Right ventricle myocardium inferior (tissue), 1 donor: ENCODE results near the gene IL17RE. TPM values are rescaled to one million over a fixed set of nuclear protein-coding genes. Genes with fewer than 3 reads are reported as not detected.
A peak's percentile ranks its signal among the peaks of the same experiment; 100 is the strongest.
"Not testable (repeated sequence)": the region's sequence is repeated elsewhere in the genome, so short reads cannot be mapped to it uniquely, and the experiment has no call there.

Experiments used
- ATAC-seq: fragments of 200-7000 bp; cut with Tn5 transposase; one replicate; pipeline ENCODE4 v1.9.1; 2020; ENCODE audit warnings: mild to moderate bottlenecking, moderate library complexity
- DNase-seq: peaks from one replicate; pipeline ENCODE4 v3.0.0; 2021; ENCODE audit errors: missing footprints
- intact Hi-C: fragments of 100-400 bp; cut with DNase I; formaldehyde crosslinking; loops from one replicate; pipeline ENCODE4 v1.11.0; 2022
- total RNA-seq: library from RNA; stranded (reverse); fragmentation: NEBNext Ultra II Directional; extraction: Animal tissue kit (Norgen Biotek cat#: 25700); gene quantifications from one replicate; pipeline ENCODE4 v1.2.1, GENCODE V29; 2021
- donor health status: DM: no; HTN: yes; CAD: no; lungs with severe emphysema.

The IL17RE gene
- total RNA-seq, 1 donor from 2014 or later = 0.78 TPM

DNA sequence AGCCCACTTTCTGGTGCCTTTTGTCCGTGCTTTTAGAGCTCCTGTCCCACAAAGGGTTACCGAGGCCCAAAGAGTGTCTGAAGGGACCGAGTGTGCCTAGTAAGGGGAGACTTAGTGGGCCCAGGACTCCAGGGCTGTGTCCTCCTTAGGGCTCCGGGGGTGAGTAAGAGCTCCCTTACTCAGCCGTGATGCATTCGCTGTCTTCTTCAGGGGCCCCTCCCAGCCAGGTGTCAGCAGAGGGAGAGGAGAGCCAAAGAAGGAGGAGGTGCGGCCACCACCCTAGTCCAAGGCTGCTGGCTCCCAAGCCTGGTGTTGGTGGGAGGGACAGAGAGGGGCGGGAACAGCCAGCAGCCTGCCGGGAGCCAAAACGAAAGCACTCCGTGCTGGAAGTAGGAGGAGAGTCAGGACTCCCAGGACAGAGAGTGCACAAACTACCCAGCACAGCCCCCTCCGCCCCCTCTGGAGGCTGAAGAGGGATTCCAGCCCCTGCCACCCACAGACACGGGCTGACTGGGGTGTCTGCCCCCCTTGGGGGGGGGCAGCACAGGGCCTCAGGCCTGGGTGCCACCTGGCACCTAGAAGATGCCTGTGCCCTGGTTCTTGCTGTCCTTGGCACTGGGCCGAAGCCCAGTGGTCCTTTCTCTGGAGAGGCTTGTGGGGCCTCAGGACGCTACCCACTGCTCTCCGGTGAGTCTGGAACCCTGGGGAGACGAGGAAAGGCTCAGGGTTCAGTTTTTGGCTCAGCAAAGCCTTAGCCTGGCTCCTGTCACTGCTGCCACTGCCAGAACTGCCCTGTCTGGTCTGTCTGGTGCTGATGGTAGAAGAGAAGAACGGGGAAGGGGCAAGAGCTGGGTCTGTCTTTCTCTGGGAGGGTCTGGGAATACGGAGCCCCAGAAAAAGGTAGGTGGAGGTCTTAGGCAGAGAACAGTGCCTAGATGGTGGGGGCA is 14.4 kb downstream of the IL17RE start, which contains the start of gene IL17RC:
TSS of gene IL17RC (plus strand) at position 365 of the 947 bp plus-strand sequence. CDS start at position 583, 218 bp downstream.
- ATAC-seq = peak; percentile 93
- intact Hi-C loops = loop anchor here (2.0 to 10.0 kb wide), 3 partner anchors 26 to 412 kb away; partner anchors contain the start of gene JAGN1
- DNase-seq = peak; percentile 90

DNA sequence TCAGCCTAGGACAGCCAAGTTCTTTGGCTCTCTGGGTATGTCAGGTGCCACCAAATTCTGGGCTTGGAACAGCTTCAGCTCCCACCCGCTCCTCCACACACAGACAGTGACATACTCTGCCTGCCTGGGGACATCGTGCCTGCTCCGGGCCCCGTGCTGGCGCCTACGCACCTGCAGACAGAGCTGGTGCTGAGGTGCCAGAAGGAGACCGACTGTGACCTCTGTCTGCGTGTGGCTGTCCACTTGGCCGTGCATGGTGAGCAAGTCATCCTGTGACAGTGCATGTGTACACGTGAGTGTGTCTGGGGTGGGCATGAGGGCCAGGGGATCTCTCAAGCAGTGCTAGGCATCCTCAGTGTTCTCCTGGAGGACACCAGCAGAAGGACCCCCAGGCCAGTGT is 15.2 kb downstream of the IL17RE start:
- ATAC-seq = no peak

DNA sequence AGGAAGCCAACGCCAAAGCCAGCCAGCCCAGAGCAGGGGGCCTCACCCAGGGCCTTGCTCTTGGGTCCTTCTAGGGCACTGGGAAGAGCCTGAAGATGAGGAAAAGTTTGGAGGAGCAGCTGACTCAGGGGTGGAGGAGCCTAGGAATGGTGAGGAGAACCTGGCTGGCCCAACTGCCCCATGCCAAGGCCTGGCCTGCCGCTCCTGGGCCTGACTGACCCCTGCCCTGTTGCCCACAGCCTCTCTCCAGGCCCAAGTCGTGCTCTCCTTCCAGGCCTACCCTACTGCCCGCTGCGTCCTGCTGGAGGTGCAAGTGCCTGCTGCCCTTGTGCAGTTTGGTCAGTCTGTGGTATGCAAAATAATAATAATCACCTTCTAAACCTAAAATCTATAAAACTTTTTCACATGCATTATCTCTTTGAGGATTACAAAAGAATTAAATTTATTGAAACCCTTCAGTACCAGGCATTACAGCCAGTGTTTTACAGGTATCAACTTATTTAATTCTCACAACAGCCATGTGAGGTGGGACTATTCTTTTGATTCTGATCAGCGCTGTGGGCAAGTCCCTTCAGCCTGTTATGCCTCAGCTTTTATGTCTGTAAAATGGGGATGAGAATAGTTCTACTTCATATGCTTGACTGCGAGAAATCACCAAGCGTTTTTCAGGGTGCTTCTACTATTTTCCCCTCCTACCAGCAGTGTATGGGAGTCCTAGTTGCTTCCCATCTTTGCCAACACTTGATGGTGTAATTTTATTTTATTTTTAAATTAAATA is 15.8 kb downstream of the IL17RE start:
- intact Hi-C loops = loop anchor here (10.0 kb wide), 2 partner anchors 54 to 414 kb away; no protein-coding TSS in a partner anchor
- DNase-seq (no peak), ATAC-seq (no peak)

More for the DNA sequence above, 15.2 kb downstream of the IL17RE start:
- no peak for DNase-seq
- intact Hi-C loops = loop anchor here (2.0 to 10.0 kb wide), 3 partner anchors 27 to 413 kb away; partner anchors contain the start of gene JAGN1

DNA sequence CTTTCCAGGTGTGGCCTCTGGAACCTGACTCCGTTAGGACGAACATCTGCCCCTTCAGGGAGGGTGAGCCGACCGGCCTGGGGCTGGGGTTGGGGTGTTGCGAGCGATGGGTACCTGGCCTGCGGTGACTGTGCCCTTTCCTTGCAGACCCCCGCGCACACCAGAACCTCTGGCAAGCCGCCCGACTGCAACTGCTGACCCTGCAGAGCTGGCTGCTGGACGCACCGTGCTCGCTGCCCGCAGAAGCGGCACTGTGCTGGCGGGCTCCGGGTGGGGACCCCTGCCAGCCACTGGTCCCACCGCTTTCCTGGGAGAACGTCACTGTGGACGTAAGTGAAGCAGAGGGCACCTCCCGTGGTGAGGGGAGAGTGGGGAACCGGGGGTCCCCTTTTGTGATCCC is 25.5 kb downstream of the IL17RE start:
- no peak for ATAC-seq
- DNase-seq = no peak
- intact Hi-C loops = no loop called here

DNA sequence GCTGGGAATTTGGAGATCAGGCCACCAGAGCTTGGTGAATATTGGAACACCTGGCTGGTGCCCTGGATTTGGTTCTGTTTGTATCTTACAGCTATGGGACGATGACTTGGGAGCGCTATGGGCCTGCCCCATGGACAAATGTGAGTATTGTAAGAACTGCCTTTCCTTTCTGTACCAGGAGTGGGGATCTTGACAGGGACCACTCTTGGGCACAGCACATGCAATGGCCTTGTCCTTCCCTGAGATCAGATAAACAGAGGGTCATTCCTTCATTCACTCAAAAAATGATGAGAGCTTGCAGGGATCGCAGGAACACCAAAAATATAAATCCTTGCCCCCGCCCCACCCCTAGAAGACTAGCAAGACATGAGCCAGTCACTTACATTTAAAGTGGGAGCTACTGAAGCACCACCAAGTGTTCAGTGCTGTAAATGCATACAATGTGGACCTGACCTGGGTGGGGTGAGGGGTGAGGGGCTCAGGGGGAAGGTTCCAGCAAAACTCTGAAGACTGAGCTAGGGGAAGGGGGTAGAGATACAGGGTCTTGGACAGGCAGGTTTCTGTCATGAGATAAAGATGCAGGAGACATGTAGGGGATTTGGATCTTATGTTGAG is 28.3 kb downstream of the IL17RE start:
- intact Hi-C loops = loop anchor here (5.0 kb wide), 1 partner anchor 296 kb away; no protein-coding TSS in a partner anchor
- DNase-seq (no peak), ATAC-seq (no peak)

DNA sequence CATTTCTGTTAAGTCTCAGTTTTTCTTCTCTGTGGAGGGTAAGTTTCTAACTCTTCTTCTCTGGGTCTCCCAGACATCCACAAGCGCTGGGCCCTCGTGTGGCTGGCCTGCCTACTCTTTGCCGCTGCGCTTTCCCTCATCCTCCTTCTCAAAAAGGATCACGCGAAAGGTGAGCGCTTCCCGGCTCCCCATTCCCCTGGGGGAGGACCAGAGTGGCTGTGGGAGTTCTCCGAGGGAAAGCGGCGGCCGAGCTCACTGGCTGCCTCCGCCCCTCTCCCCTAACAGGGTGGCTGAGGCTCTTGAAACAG is 29.8 kb downstream of the IL17RE start:
- ATAC-seq (no peak), DNase-seq (no peak)
- intact Hi-C loops = loop anchor here (5.0 kb wide), 1 partner anchor 295 kb away; no protein-coding TSS in a partner anchor

DNA sequence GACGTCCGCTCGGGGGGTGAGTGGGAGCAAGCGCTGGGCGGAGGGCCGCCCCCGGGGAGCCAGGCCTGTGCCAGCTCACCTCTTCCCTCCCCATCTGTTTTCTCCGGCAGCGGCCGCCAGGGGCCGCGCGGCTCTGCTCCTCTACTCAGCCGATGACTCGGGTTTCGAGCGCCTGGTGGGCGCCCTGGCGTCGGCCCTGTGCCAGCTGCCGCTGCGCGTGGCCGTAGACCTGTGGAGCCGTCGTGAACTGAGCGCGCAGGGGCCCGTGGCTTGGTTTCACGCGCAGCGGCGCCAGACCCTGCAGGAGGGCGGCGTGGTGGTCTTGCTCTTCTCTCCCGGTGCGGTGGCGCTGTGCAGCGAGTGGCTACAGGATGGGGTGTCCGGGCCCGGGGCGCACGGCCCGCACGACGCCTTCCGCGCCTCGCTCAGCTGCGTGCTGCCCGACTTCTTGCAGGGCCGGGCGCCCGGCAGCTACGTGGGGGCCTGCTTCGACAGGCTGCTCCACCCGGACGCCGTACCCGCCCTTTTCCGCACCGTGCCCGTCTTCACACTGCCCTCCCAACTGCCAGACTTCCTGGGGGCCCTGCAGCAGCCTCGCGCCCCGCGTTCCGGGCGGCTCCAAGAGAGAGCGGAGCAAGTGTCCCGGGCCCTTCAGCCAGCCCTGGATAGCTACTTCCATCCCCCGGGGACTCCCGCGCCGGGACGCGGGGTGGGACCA is 30.4 kb downstream of the IL17RE start:
- DNase-seq (peak; percentile 91), ATAC-seq (peak; percentile 84)
- intact Hi-C loops = loop anchor here (5.0 kb wide), 1 partner anchor 294 kb away; no protein-coding TSS in a partner anchor

DNA sequence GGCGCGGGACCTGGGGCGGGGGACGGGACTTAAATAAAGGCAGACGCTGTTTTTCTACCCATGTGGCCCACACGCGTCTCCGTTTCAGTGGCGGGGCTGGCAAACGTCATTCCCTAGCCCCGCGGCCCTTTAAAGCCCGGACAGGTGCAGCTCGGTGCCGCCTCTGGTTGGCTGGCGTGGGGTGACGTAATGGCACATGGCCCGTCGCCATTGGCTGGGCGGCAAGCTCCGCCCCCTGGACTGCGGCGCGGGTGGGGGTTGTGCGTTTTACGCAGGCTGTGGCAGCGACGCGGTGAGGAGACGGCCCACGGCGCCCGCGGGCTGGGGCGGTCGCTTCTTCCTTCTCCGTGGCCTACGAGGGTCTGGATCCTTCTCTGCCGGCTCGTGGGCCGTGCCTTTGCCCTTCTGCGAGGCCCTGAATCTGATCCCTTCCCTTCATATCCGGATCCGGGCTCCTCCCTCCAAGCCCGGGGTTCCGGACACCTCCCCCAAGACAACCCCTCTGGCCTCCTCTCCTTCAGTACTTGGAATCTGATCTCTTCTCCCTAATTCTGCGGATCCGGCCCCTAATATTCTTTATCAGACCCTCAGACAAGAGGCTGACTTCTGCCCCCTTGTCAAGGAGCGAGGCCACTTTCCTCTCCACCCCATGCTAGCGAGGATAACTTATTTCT is 31.1 kb downstream of the IL17RE start, which contains the start of gene CRELD1:
TSS of gene CRELD1 (plus strand) at position 274 of the 674 bp plus-strand sequence. CDS start 605 bp downstream, outside the sequence.
- DNase-seq = peak; percentile 98
- peak; percentile 96 for ATAC-seq
- intact Hi-C loops = loop anchor here (5.0 kb wide), 1 partner anchor 294 kb away; no protein-coding TSS in a partner anchor

DNA sequence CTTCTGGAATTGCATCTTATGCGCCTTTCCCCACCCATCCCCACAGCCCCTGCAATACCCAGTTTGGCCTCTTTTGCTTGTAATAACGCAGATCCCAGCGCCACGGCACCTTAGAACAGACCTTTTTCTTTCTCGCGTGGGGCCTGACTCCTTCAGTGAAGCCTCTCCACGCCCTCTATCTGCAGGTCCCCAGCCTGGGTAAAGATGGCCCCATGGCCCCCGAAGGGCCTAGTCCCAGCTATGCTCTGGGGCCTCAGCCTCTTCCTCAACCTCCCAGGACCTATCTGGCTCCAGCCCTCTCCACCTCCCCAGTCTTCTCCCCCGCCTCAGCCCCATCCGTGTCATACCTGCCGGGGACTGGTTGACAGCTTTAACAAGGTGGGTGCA is 31.6 kb downstream of the IL17RE start:
- intact Hi-C loops = loop anchor here (5.0 kb wide), 1 partner anchor 293 kb away; no protein-coding TSS in a partner anchor
- no peak for DNase-seq
- ATAC-seq = no peak

DNA sequence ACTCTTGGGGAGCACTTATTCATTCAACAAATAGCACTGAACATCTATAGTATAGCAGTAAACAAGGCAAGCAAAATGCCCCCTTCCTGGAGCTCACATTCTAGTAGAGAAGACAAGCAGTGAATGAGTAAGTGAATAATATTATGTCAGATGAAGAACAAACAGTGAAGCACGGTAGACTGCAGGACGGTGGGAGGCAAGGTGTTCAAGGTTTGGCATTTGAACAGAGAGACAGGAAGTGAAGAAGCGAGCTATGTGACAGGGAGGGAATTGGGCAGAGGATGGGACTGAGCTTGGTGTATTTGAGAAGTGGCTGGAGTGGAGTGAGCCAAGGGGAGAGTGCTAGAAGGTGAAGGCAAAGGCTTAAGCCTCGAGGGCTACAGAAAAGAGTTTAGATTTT is 32.3 kb downstream of the IL17RE start:
- DNase-seq (no peak), ATAC-seq (no peak)
- intact Hi-C loops = loop anchor here (5.0 kb wide), 1 partner anchor 292 kb away; no protein-coding TSS in a partner anchor

DNA sequence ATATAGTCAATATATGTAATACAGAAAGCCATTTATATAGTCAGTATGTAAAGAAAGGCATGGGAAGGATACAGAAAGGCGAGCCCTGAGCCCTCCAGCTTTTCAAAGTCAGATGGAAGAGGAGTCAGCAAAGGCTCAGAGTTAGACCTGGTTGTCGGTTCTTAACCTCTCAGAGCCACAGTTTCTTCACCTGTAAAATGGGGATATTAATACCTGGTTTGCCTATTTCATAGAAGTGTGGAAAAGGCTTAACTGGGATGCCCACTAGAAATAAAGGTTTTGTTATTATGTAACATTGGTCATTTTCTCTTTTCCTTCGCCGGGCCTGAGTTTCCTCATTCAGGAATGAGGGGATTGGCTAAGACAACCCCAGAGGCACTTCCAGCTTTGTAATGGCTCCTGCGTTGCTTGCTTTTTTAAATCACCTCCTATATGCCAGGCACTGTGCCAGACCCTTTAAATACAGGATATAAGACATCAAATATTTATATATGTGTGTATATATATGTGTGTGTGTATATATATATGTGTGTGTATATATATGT is 33.4 kb downstream of the IL17RE start:
- ATAC-seq = no peak
- intact Hi-C loops = no loop called here

DNA sequence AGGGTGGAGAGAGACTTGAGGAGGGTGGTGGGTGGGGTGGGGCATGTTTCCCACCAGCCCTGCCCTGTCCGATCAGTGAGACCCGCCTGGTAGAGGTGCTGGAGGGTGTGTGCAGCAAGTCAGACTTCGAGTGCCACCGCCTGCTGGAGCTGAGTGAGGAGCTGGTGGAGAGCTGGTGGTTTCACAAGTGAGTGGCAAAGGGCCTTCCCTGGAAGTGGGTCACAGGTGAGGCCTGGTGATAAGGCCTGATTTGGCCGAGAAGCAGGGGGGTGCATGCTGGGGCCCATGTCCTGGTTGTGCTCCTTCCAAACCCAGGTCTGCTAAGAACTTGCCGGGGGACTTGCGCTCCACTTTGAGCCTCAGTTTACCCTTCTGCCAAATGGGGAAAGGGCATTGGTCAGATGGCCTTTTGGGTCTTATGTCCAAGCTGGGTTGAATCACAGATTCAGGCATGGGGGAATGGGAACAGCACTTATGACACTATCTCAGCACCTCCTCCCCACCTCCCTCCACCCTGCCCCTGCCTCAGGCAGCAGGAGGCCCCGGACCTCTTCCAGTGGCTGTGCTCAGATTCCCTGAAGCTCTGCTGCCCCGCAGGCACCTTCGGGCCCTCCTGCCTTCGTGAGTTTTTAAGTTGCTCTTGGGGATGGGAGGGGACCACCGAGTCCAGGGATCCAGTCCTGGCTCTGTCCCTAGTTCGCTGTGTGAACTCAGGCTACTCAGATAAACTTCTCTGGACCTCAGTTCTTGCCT is 35.0 kb downstream of the IL17RE start:
- ATAC-seq (no peak), DNase-seq (no peak)
- intact Hi-C loops = no loop called here

More for the DNA sequence above, 33.4 kb downstream of the IL17RE start:
- DNase-seq = no peak

DNA sequence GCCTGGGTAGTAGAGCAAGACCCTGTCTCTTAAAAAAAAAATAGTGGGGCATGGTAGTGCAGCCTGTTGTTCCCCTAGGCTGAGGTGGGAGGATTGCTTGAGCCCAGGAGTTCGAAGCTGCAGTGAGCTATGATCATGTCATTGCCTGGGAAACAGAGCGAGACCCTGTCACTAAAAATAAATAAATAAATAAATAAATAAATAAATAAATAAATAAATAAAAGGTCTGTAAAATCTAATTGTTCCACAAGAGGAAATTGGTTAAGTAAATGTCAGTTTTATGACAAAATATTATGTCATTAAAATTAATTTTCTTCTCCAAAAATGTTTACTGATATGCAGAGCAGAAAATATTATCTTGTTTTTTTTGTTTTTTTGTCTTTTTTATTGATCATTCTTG is 36.3 kb downstream of the IL17RE start:
- ATAC-seq (no peak), DNase-seq (no peak)
- intact Hi-C loops = no loop called here

DNA sequence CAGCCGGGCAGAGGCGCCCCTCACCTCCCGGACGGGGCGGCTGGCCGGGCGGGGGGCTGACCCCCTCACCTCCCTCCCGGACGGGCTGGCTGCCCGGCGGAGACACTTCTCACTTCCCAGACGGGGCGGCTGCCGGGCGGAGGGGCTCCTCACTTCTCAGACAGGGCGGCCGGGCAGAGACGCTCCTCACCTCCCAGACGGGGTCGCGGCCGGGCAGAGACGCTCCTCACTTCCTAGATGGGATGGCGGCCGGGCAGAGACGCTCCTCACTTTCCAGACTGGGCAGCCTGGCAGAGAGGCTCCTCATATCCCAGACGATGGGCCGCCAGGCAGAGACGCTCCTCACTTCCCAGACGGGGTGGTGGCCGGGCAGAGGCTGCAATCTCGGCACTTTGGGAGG is 37.3 kb downstream of the IL17RE start:
- DNase-seq, ATAC-seq, intact Hi-C loops: not testable (repeated sequence)

DNA sequence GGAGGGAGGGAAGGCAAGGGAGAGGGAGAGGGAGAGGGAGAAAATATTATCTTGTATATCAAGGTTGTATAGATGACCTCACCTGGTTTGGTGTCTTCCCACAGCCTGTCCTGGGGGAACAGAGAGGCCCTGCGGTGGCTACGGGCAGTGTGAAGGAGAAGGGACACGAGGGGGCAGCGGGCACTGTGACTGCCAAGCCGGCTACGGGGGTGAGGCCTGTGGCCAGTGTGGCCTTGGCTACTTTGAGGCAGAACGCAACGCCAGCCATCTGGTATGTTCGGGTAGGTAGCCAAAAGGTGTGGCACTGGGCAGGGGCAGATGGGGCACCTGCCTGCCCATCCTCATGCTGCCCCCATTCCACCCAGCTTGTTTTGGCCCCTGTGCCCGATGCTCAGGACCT is 38.1 kb downstream of the IL17RE start:
- ATAC-seq (no peak), DNase-seq (no peak)
- intact Hi-C loops = no loop called here

DNA sequence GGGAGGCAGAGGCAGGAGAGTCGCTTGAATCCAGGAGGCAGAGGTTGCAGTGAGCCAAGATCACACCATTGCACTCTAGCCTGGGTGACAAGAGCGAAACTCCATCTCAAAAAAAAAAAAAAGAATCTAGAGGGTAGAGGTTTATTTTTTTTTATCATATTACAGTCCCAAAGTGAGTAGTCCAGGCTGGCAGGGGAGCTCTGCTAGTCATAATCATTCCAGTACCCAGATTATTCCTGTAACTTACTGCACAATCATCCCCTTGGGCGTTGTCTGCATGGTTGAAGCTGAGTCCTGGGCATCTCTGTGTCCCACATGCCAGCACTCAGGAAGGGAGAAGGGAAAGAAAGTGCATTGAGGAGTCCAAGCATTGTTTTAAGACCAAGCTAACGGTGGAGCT is 39.5 kb downstream of the IL17RE start:
- DNase-seq (no peak), ATAC-seq (no peak)
- intact Hi-C loops = no loop called here
